Heart right ventricle (tissue), 16 donors: Measurements from ENCODE around the gene NEO1. TPM values are rescaled to one million over a fixed set of nuclear protein-coding genes. Genes with fewer than 3 reads are reported as not detected.

Source experiments
- ATAC-seq, 8 donors: fragments of 200-7000 bp; cut with Tn5 transposase; one replicate each; pipeline ENCODE4 v1.9.1; 2020; ENCODE audit warnings: mild to moderate bottlenecking in 8 of 8, moderate library complexity in 8 of 8, moderate number of reproducible peaks in 1 of 8
- DNase-seq, 2 donors: peaks; one replicate each; pipeline ENCODE4 v3.0.0-alpha.2; 2020
- H3K27ac ChIP-seq, 10 donors: fragments of 200-600 bp; sonication (generic) in 2 of 10; one replicate each; pipeline versions ENCODE4 v1.5.0 to v1.8.0; 2020 to 2022; ENCODE audit warnings: mild to moderate bottlenecking in 3 of 10
- H3K27me3 ChIP-seq, 7 donors: fragments of 200-600 bp; one replicate each; pipeline ENCODE4 v1.8.0; 2021 to 2022; ENCODE audit warnings: mild to moderate bottlenecking in 2 of 7
- H3K36me3 ChIP-seq, 9 donors: fragments of 200-600 bp; sonication (generic) in 1 of 9; one replicate each; pipeline versions ENCODE4 v1.5.0 to v1.8.0; 2020 to 2022; ENCODE audit warnings: mild to moderate bottlenecking in 2 of 9
- H3K4me1 ChIP-seq, 9 donors: fragments of 200-600 bp; sonication (generic) in 1 of 9; one replicate each; pipeline versions ENCODE4 v1.5.0 to v1.8.0; 2020 to 2022; ENCODE audit warnings: mild to moderate bottlenecking in 4 of 9
- H3K4me3 ChIP-seq, 10 donors: fragments of 200-600 bp; sonication (generic) in 2 of 10; one replicate each; pipeline versions ENCODE4 v1.5.0 to v1.8.0; 2020 to 2022; ENCODE audit warnings: mild to moderate bottlenecking in 7 of 10, moderate library complexity in 2 of 10
- H3K9me3 ChIP-seq, 11 donors: fragments of 200-600 bp in 10 of 11; sonication (generic) in 2 of 11; one replicate each; pipeline versions ENCODE4 v1.5.0 to v1.8.0; 2013 to 2022; ENCODE audit warnings: mild to moderate bottlenecking in 2 of 11, control low read depth in 1 of 11, moderate library complexity in 1 of 11
- CTCF ChIP-seq, 9 donors: fragments of 200-600 bp; sonication (generic) in 2 of 9; IDR thresholded peaks; one replicate each; pipeline versions ENCODE4 v1.5.0 to v1.8.0; 2021 to 2022; ENCODE audit warnings: antibody characterized with exemption in 9 of 9, mild to moderate bottlenecking in 5 of 9, moderate library complexity in 1 of 9
- WGBS, 2 donors: extraction: QIAGEN DNeasy Blood & Tissue Kit; methylation state at CpG; one replicate each; pipeline ENCODE4 v1.1.7; 2013; ENCODE audit warnings: inconsistent platforms in 1 of 2; 5-methylcytosine and 5-hydroxymethylcytosine counted together
- intact Hi-C, 10 donors: fragments of 100-400 bp; cut with DNase I; formaldehyde crosslinking; loops; one replicate each; pipeline versions ENCODE4 v1.11.1 to v1.14.2; 2022
- polyA plus RNA-seq, 2 donors: library from polyadenylated mRNA; stranded (reverse); fragments of 200-250 nt; gene quantifications; one replicate each; pipeline ENCODE4 v1.2.3, GENCODE V29; 2013
- total RNA-seq, 10 donors: library from RNA; stranded (reverse); fragmentation: NEBNext Ultra II Directional in 3 of 10; extraction: Animal tissue kit (Norgen Biotek cat#: 25700) in 3 of 10; gene quantifications; one replicate each; pipeline versions ENCODE4 v1.2.1 to v1.2.4, GENCODE V29; 2021 to 2023
- donor health status: Arrhythmogenic right ventricular cardiomyopathy.
- donor health status: ischemic (EF 13 %, LVEDD 7.1; RV severe dilation, severe dysfunction).
- donor health status: healthy with polysubstance abuse.
- donor health status: DM: no; HTN: yes; CAD: no.
- donor health status: DM: no; HTN: no; CAD: no.
- donor health status: ischemic (EF 25% LVEDD 6.9; RV normal size, moderate dysfunction).
- donor health status: ischemic (EF 25% LVEDD 5.7; RV mildly dilated, moderate dysfunction).
- donor health status: healthy.
- donor health status: DM: yes; HTN: yes; CAD: no.
- donor health status: Ischemic cardiomyopathy.
- donor health status: ischemic (EF 35%, LVEDD 5.7; RV mildly dilated, moderate dysfunction).
- donor health status: nonischemic (EF 11% LVEDD 7.7; RV severe dilation, severe dysfunction).
- donor health status: DM: yes; HTN: yes; CAD: no.
- donor health status: PGD.
- donor health status: ischemic (EF 29% LVEDD 5.4; RV normal size, mild dysfunction).
- donor health status: nonischemic (EF 23%, LVEDD 6.1; RV moderate dilation, normal function).

The NEO1 gene
- total and polyA plus RNA-seq, 12 donors, result 3.4 to 16.9 (median 11.6) TPM

DNA sequence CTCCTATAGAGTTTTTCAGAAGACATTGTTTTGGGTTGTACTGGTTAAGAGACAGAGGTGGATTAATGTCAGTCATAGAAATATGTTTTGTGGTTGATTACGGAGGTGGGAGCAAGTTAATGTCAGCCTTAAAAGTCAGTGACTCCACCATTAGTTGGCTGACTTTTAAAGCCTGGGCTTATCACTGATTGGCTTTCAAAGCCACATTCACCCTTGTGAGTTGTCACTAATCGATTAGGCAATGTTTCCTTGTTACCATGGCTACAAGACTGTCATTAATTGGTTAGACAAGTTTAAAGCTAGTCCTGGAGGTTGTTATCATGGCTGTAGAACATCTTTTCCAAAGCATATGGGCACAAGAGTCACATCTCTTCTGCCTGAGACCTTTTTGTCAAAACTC lies 73.0 kb downstream of the NEO1 start:
- Histone ChIP-seq H3K9me3 (no peaks in the 10 kb centered on the region), H3K4me1 (no peaks in the 10 kb centered on the region), H3K36me3 (peaks cover 0 to 26% (median 0%) of the 10 kb centered on the region in 9 donors), H3K4me3 (no peak overlapping the region), H3K27me3 (no peaks in the 10 kb centered on the region), H3K27ac (no peak overlapping the region)
- no peak for DNase-seq
- TF ChIP-seq CTCF (IDR thresholded peaks at IDR 0.05), result no peak
- WGBS, 2 donors, result 80 to 81% methylated on average over 2 of the region's 2 CpGs
- no peak for ATAC-seq
- intact Hi-C loops, result loop anchor here in 1 of 10 donors (5.0 kb wide), 1 partner anchor 328 kb away; no protein-coding TSS in a partner anchor

DNA sequence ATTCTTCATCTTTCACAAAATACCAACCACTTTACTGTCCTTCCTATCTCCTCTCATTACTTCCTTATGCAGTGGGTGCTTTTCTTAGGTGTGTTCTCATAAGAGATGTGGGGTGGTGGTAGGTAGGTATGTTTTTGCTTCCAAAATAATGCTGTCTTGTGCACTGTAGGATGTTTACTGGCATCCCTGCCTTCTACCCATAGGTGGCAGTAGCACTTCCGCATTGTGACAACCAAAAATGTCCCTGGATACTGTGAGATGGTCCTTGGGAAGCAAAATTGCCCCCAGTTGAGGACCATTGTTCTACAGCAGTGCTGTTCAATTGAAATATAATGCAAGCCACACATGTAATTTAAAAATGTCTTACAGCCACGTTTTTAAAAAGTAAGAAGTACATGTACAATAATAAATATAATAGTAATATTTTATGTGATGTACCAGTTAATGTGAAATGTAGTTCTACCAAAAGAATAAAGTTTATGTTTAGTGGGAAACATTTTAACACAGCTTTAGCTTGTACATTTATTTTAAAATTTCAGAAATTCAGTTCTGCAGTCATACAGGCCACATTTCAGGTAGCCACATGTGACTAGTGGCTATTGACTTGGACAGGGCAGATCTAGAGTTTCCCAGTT lies 75.2 kb downstream of the NEO1 start:
- Histone ChIP-seq H3K4me1 (no peaks in the 10 kb centered on the region), H3K4me3 (no peak overlapping the region), H3K27ac (no peak overlapping the region), H3K27me3 (no peaks in the 10 kb centered on the region), H3K9me3 (no peaks in the 10 kb centered on the region), H3K36me3 (peaks cover 0 to 25% (median 0%) of the 10 kb centered on the region in 9 donors)
- DNase-seq (peak in 1 of 2 donors; percentile 5), ATAC-seq (no peak)
- intact Hi-C loops, result loop anchor here in 1 of 10 donors (5.0 kb wide), 1 partner anchor 330 kb away; no protein-coding TSS in a partner anchor
- peak in 8 of 9 donors; percentile 21 to 80 (median 61) for TF ChIP-seq CTCF (IDR thresholded peaks at IDR 0.05)
- 85 to 89% methylated on average over 2 of the region's 2 CpGs for WGBS, 2 donors

- H3K9me3 ChIP-seq, result no peaks in the 10 kb centered on the region
- TF ChIP-seq CTCF (IDR thresholded peaks at IDR 0.05), result no peak
- ATAC-seq, result no peak
- peaks cover 0 to 15% (median 0%) of the 10 kb centered on the region in 9 donors for H3K36me3 ChIP-seq
- intact Hi-C loops, result no loop called here
- H3K4me3 ChIP-seq, result no peak overlapping the region
- no peaks in the 10 kb centered on the region for H3K27me3 ChIP-seq
- DNase-seq, result no peak
- H3K27ac ChIP-seq, result no peak overlapping the region
- WGBS, 2 donors, result 93 to 96% methylated on average over 1 of the region's 1 CpG
- no peaks in the 10 kb centered on the region for H3K4me1 ChIP-seq
These were observed 78.6 kb downstream of the NEO1 start for GRCh38 chr15:73130830-73131229.

DNA sequence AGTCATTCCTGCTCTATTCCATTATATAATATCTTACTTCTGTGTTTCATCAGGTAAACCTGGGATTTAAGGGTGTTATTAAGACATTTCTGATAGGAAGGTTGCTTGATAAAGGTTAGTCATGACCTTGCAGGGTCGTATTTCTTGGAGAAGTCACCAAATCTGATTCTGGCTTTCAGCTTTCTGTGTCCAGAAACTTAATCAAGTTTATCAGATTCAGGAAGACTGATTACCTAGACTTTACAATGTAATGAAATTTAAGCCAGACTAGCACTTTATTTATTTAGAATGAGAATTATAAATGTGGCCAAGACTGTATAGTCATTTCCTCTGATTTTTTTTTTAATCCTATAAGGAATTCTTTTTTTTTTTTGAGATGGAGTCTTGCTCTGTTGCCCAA lies 81.9 kb downstream of the NEO1 start:
- intact Hi-C loops, result no loop called here
- 68% methylated on average over 1 of the region's 1 CpG for WGBS, 2 donors
- Histone ChIP-seq H3K27ac (no peak overlapping the region), H3K27me3 (no peaks in the 10 kb centered on the region), H3K4me1 (no peaks in the 10 kb centered on the region), H3K4me3 (no peak overlapping the region), H3K36me3 (peaks cover 0 to 19% (median 0%) of the 10 kb centered on the region in 9 donors), H3K9me3 (no peaks in the 10 kb centered on the region)
- DNase-seq, result no peak
- TF ChIP-seq CTCF (IDR thresholded peaks at IDR 0.05), result no peak
- ATAC-seq, result no peak
